Suprapubic skin (tissue), 4 donors: ENCODE data around the gene UBAP1L. TPM values are rescaled to one million over a fixed set of nuclear protein-coding genes. Genes with fewer than 3 reads are reported as not detected.

Experiments used
- DNase-seq, 2 donors: peaks; one replicate each; pipeline ENCODE4 v3.0.0-alpha.2; 2019; ENCODE audit warnings: low spot score in 2 of 2
- H3K27ac ChIP-seq: fragments of 200-600 bp; sonication (generic); one replicate; pipeline ENCODE4 v1.5.1; 2019
- H3K27me3 ChIP-seq: fragments of 200-600 bp; sonication (generic); one replicate; pipeline ENCODE4 v1.5.1; 2019
- H3K36me3 ChIP-seq: fragments of 200-600 bp; sonication (generic); one replicate; pipeline ENCODE4 v1.5.1; 2019
- H3K4me1 ChIP-seq: fragments of 200-600 bp; sonication (generic); one replicate; pipeline ENCODE4 v1.5.1; 2019
- H3K4me3 ChIP-seq: fragments of 200-600 bp; sonication (generic); one replicate; pipeline ENCODE4 v1.5.1; 2019; ENCODE audit warnings: mild to moderate bottlenecking
- H3K9me3 ChIP-seq: fragments of 200-600 bp; sonication (generic); one replicate; pipeline ENCODE4 v1.5.1; 2019
- EP300 ChIP-seq: sonication (generic); formaldehyde crosslinking; IDR thresholded peaks from one replicate; pipeline ENCODE4 v1.6.1; 2017; ENCODE audit warnings: antibody characterized with exemption
- POLR2A ChIP-seq, 2 donors: fragments of 450-650 bp; IDR thresholded peaks; one replicate each; pipeline ENCODE4 v1.6.1; 2017; ENCODE audit warnings: antibody characterized with exemption in 2 of 2, mild to moderate bottlenecking in 2 of 2, moderate library complexity in 2 of 2
- POLR2AphosphoS5 ChIP-seq, 3 donors: sonication (generic); formaldehyde crosslinking; IDR thresholded peaks; one replicate each; pipeline ENCODE4 v1.6.1; 2017; ENCODE audit warnings: antibody characterized with exemption in 3 of 3
- WGBS: methylation state at CpG from one replicate; pipeline ENCODE4 v1.1.5; 2018; 5-methylcytosine and 5-hydroxymethylcytosine counted together
- total RNA-seq, 4 donors: library from RNA; depleted of rRNA; stranded (reverse); fragments of >200 nt; gene quantifications; one replicate each; pipeline ENCODE4 v1.1.0, GENCODE V29; 2016
- TF ChIP-seq, protein P1 (sequence below), 2 donors: fragments of 200-600 bp in 1 of 2; fragments of 450-650 bp in 1 of 2; sonication (generic) in 1 of 2; IDR thresholded peaks; one replicate each; pipeline ENCODE4 v1.5.1; 2016 to 2019; ENCODE audit warnings: antibody characterized with exemption in 2 of 2, mild to moderate bottlenecking in 1 of 2, moderate library complexity in 1 of 2

UBAP1L gene
- total RNA-seq, result 10 to 100 TPM in 1 of 4 donors, 1 to 10 TPM in 3; 2.3 to 21.4 (median 5.6) TPM

- Histone ChIP-seq H3K4me3 (no peak within 1 kb of the TSS), H3K27me3 (no peaks in the 10 kb centered on the region), H3K36me3 (peaks cover 79% of the 10 kb centered on the region), H3K9me3 (no peaks in the 10 kb centered on the region), H3K27ac (no peak within 1 kb of the TSS), H3K4me1 (no peaks in the 10 kb centered on the region)
- DNase-seq, result no peak
- 79% methylated on average over 2 of the region's 2 CpGs for WGBS
- no peak for TF ChIP-seq POLR2A (IDR thresholded peaks at IDR 0.05)
- no peak for TF ChIP-seq EP300
- TF ChIP-seq, protein P1, sequence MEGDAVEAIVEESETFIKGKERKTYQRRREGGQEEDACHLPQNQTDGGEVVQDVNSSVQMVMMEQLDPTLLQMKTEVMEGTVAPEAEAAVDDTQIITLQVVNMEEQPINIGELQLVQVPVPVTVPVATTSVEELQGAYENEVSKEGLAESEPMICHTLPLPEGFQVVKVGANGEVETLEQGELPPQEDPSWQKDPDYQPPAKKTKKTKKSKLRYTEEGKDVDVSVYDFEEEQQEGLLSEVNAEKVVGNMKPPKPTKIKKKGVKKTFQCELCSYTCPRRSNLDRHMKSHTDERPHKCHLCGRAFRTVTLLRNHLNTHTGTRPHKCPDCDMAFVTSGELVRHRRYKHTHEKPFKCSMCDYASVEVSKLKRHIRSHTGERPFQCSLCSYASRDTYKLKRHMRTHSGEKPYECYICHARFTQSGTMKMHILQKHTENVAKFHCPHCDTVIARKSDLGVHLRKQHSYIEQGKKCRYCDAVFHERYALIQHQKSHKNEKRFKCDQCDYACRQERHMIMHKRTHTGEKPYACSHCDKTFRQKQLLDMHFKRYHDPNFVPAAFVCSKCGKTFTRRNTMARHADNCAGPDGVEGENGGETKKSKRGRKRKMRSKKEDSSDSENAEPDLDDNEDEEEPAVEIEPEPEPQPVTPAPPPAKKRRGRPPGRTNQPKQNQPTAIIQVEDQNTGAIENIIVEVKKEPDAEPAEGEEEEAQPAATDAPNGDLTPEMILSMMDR (IDR thresholded peaks at IDR 0.05), result no peak
- no peak for TF ChIP-seq POLR2AphosphoS5 (IDR thresholded peaks at IDR 0.05)
These were observed at the start of gene UBAP1L for GRCh38 chr15:65115086-65115485. TSS of gene UBAP1L (minus strand) at chr15:65115200. CDS start at chr15:65106215, 8,985 bp downstream.

DNA sequence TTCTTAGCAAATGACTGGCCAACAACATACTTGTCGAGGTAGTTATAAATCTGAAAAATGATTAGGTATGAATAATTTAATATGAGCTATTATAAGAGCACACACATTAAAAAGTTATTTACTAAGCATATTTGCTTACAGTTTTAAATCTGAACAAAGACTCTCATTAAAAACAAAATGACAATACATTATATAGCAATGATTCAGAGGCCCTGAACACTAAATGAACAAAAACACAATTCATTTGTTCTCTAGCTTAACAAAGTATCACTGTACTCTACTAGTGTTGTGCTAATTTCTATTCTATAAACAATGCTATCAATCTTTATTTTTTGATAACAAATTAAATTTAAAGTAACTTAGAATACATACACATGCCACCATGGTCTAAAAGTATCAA is 49.1 kb upstream of the UBAP1L start:
- H3K9me3 ChIP-seq, result no peaks in the 10 kb centered on the region
- TF ChIP-seq POLR2AphosphoS5 (IDR thresholded peaks at IDR 0.05), result no peak
- no peak for TF ChIP-seq POLR2A (IDR thresholded peaks at IDR 0.05)
- TF ChIP-seq EP300, result no peak
- H3K27ac ChIP-seq, result no peak overlapping the region
- WGBS, result 82% methylated on average over 1 of the region's 1 CpG
- no peak overlapping the region for H3K4me3 ChIP-seq
- H3K27me3 ChIP-seq, result no peaks in the 10 kb centered on the region
- peaks cover 58% of the 10 kb centered on the region for H3K36me3 ChIP-seq
- H3K4me1 ChIP-seq, result no peaks in the 10 kb centered on the region
- DNase-seq, result no peak

DNA sequence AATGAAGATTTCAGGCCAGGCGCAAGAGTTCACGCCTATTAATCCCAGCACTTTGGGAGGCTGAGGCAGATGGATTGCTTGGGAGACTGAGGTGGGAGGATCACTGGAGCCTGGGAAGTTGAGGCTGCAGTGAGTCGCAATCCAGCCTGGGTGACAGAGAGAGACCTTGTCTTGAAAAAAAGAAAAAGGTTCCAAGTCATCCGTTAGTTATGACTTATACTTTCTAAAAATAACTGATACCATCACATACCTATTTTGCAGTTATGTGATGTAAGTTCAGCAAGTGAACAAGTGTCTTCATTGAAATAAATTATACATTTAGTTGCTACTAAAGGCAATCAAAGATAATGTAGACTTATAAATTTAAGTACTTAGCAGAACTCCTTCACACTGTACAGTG is 48.0 kb upstream of the UBAP1L start:
- Histone ChIP-seq H3K36me3 (peaks cover 62% of the 10 kb centered on the region), H3K4me1 (no peaks in the 10 kb centered on the region), H3K9me3 (no peaks in the 10 kb centered on the region), H3K27me3 (no peaks in the 10 kb centered on the region), H3K27ac (no peak overlapping the region), H3K4me3 (no peak overlapping the region)
- no peak for DNase-seq
- TF ChIP-seq, protein P1 (IDR thresholded peaks at IDR 0.05), result no peak
- TF ChIP-seq EP300 (no peak), POLR2A (IDR thresholded peaks at IDR 0.05) (no peak), POLR2AphosphoS5 (IDR thresholded peaks at IDR 0.05) (no peak)
- 82% methylated on average over 4 of the region's 4 CpGs for WGBS

DNA sequence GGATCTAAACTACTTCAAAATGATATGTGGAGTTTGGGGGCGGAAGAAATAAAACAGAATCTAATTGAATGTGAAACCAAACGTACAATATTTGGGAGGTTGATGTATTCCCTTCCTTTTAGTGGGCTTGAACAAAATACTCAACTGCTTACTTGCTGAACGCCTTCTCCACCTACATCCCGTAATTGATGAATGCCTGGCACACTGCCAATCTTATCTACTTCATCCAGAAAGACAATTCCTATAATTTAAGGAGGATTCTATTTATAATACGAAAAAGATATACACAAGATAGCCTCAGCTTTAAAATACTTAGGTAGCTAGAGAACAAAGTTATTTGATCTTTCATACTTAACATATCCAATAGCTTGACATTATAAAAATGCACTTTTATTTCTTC is 41.7 kb upstream of the UBAP1L start:
- Histone ChIP-seq H3K27ac (no peak overlapping the region), H3K27me3 (no peaks in the 10 kb centered on the region), H3K36me3 (peaks cover 83% of the 10 kb centered on the region), H3K9me3 (no peaks in the 10 kb centered on the region), H3K4me1 (no peaks in the 10 kb centered on the region), H3K4me3 (no peak overlapping the region)
- DNase-seq, result no peak
- 63% methylated on average over 5 of the region's 5 CpGs for WGBS
- TF ChIP-seq EP300 (no peak), POLR2AphosphoS5 (IDR thresholded peaks at IDR 0.05) (no peak), POLR2A (IDR thresholded peaks at IDR 0.05) (no peak)
- TF ChIP-seq, protein P1 (IDR thresholded peaks at IDR 0.05), result no peak

DNA sequence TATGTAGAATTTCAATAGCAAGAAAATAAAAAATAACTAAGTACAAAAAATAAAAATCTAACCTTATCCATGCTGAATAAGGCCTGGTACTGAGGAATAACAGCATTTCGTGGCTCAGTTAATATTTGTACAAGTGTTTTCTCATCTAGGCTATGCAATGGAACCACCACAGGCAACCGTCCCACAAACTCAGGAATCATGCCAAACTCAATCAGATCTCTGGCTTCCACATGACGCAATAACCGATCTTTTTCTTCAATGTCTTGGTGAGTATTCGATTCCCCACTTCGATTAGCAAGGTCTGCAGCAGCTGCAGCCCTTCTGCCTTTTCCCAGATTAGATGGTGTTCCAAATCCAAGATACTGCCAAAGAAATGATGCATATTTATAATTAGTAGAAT is 39.7 kb upstream of the UBAP1L start:
- DNase-seq, result no peak
- Histone ChIP-seq H3K36me3 (peaks cover 94% of the 10 kb centered on the region), H3K4me3 (no peak overlapping the region), H3K27me3 (no peaks in the 10 kb centered on the region), H3K9me3 (no peaks in the 10 kb centered on the region), H3K27ac (no peak overlapping the region), H3K4me1 (no peaks in the 10 kb centered on the region)
- TF ChIP-seq, protein P1 (IDR thresholded peaks at IDR 0.05), result no peak
- TF ChIP-seq POLR2AphosphoS5 (IDR thresholded peaks at IDR 0.05) (no peak), EP300 (no peak), POLR2A (IDR thresholded peaks at IDR 0.05) (no peak)
- 84% methylated on average over 6 of the region's 6 CpGs for WGBS

DNA sequence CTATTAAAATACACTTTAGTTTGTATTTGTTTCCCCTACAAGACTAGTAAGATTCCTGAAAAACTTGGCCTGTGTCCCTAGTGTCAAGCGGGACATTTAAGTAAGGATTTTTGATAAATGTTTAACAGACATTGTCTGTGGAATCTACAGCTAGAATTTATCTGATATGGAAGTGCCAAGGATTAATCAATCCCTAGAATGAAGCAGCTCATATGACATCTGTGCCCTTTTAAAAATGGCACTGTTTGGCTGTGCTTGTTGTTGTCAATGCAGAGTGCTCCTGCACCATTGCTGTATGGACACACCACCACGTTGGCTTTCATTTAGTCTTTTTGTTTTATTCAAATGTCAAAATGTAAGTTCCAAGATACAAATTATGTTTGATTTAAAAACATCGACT is 32.9 kb upstream of the UBAP1L start:
- Histone ChIP-seq H3K4me1 (no peaks in the 10 kb centered on the region), H3K36me3 (peaks cover 46% of the 10 kb centered on the region), H3K4me3 (no peak overlapping the region), H3K27me3 (no peaks in the 10 kb centered on the region), H3K9me3 (no peaks in the 10 kb centered on the region), H3K27ac (no peak overlapping the region)
- no peak for TF ChIP-seq EP300
- TF ChIP-seq POLR2AphosphoS5 (IDR thresholded peaks at IDR 0.05), result no peak
- TF ChIP-seq, protein P1 (IDR thresholded peaks at IDR 0.05), result no peak
- TF ChIP-seq POLR2A (IDR thresholded peaks at IDR 0.05), result no peak
- WGBS, result 82% methylated on average over 3 of the region's 3 CpGs
- DNase-seq, result no peak
